Brain microvascular endothelial cell (primary cell): Measurements from ENCODE around the gene PRTN3.

Experiments used
- DNase-seq: peaks from one replicate; pipeline ENCODE4 v3.0.0-alpha.2; 2020
- H3K27ac ChIP-seq: fragments of 250-450 bp; sonication (Bioruptor Pico); 2 replicates; pipeline ENCODE4 v1.5.1; 2020; ENCODE audit warnings: mild to moderate bottlenecking, moderate library complexity
- H3K27me3 ChIP-seq: fragments of 250-450 bp; sonication (Bioruptor Pico); replicated peaks from 2 replicates; pipeline ENCODE4 v1.5.1; 2020; ENCODE audit warnings: mild to moderate bottlenecking
- H3K36me3 ChIP-seq: fragments of 250-450 bp; sonication (Bioruptor Pico); replicated peaks from 2 replicates; pipeline ENCODE4 v1.5.1; 2020; ENCODE audit warnings: mild to moderate bottlenecking
- H3K4me3 ChIP-seq: 2 replicates; pipeline ENCODE4 v1.5.1; 2011; ENCODE audit warnings: low read depth, mild to moderate bottlenecking, control low read depth, low read length, moderate library complexity
- in situ Hi-C: cut with HindIII; loops from 2 replicates; pipeline ENCODE4 v1.10.0; 2017; ENCODE audit warnings: low sequenced_read_pairs, low pct_ligation_motif_present
- TF ChIP-seq, protein P1 (sequence below): IDR thresholded peaks from 2 replicates; pipeline ENCODE4 v1.5.1; 2011; ENCODE audit warnings: low read depth, mild to moderate bottlenecking, moderate library complexity, low read length, control low read depth, inconsistent platforms; ENCODE audit errors: missing control alignments

PRTN3 gene, protein sequence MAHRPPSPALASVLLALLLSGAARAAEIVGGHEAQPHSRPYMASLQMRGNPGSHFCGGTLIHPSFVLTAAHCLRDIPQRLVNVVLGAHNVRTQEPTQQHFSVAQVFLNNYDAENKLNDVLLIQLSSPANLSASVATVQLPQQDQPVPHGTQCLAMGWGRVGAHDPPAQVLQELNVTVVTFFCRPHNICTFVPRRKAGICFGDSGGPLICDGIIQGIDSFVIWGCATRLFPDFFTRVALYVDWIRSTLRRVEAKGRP

DNA sequence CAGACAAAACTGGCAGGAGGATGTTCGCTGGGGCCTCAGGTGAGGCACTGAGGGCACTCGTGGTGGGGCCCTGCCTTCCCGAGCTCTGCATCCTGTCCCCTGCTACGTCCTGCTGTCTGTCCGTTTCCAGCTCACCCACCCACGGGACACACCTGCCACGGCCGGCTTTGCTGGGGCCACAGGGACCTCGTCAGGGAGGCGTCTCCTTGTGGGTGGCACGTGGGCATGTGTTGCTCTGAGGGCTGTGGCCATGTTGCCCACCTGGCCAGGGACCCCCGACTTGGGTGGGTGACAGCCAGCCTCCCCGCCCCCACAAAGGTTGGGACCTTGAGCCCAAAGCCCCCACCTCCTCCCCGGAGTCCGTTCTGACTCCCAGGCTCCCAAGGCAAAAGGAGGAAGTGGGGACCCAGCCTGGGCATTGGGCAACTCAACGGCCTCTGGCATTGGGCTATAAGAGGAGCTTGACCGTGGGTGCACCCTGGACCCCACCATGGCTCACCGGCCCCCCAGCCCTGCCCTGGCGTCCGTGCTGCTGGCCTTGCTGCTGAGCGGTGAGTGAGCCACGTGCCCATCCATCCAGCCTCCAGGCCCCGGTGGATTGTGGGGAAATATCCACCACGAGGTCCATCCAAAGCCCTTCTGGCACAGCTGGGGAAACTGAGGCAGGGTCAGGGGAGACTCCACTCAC lies at the start of gene PRTN3:
PRTN3 (plus strand) TSS at position 481 of the 688 bp plus-strand sequence; CDS start at position 491, 10 bp downstream.
- in situ Hi-C loops = no loop called here
- DNase-seq = no peak
- H3K36me3 ChIP-seq = no peaks in the 10 kb centered on the region
- H3K27me3 ChIP-seq = peaks cover 24% of the 10 kb centered on the region
- TF ChIP-seq, protein P1, sequence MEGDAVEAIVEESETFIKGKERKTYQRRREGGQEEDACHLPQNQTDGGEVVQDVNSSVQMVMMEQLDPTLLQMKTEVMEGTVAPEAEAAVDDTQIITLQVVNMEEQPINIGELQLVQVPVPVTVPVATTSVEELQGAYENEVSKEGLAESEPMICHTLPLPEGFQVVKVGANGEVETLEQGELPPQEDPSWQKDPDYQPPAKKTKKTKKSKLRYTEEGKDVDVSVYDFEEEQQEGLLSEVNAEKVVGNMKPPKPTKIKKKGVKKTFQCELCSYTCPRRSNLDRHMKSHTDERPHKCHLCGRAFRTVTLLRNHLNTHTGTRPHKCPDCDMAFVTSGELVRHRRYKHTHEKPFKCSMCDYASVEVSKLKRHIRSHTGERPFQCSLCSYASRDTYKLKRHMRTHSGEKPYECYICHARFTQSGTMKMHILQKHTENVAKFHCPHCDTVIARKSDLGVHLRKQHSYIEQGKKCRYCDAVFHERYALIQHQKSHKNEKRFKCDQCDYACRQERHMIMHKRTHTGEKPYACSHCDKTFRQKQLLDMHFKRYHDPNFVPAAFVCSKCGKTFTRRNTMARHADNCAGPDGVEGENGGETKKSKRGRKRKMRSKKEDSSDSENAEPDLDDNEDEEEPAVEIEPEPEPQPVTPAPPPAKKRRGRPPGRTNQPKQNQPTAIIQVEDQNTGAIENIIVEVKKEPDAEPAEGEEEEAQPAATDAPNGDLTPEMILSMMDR = no peak
- H3K4me3 ChIP-seq = no peak within 1 kb of the TSS
- no peak within 1 kb of the TSS for H3K27ac ChIP-seq

- no peak overlapping the region for H3K4me3 ChIP-seq
Observed at GRCh38 chr19:791007-791566, 49.7 kb upstream of the PRTN3 start.

GRCh38 chr19:791567-792305 lies 49.1 kb upstream of the PRTN3 start:
- H3K36me3 ChIP-seq = no peaks in the 10 kb centered on the region
- H3K27ac ChIP-seq = no peak overlapping the region
- no peaks in the 10 kb centered on the region for H3K27me3 ChIP-seq
- in situ Hi-C loops = no loop called here
- H3K4me3 ChIP-seq = no peak overlapping the region
- no peak for DNase-seq
- TF ChIP-seq, protein P1 = no peak

More at GRCh38 chr19:791007-791566, 49.7 kb upstream of the PRTN3 start:
- no peak for DNase-seq
- Histone ChIP-seq H3K27ac (no peak overlapping the region), H3K36me3 (no peaks in the 10 kb centered on the region), H3K27me3 (no peaks in the 10 kb centered on the region)
- in situ Hi-C loops = no loop called here
- TF ChIP-seq, protein P1 = no peak

DNA sequence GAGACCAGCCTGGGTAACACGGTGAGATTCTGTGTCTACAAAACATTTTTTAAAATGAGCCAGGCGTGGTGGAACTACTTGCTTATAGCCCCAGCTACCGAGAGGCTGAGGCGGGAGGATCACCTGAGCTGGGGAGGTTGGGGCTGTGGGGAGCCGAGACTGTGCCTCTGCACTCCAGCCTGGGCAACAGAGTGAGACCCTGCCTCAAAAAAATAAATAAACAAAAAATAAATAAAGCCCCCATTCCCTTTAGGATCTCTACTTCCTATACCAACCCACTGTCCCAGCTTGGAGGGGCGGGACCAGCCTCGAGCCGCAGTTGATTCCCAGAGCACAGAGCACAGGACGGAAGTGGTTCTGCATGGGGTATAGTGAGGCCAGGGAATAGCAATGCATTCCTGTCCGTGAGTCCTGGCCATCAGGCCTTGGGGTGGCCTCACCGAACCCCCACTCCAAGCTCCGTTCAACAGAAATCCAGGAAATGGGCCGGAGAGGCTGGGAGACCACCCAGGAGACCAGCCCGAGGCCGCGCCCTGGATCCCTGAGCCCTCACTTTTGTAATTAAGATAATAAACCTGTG lies 48.4 kb upstream of the PRTN3 start:
- TF ChIP-seq, protein P1 = no peak
- no peaks in the 10 kb centered on the region for H3K27me3 ChIP-seq
- no peak overlapping the region for H3K27ac ChIP-seq
- no peak for DNase-seq
- in situ Hi-C loops = no loop called here
- H3K4me3 ChIP-seq = no peak overlapping the region
- no peaks in the 10 kb centered on the region for H3K36me3 ChIP-seq

- DNase-seq = no peak
- H3K4me3 ChIP-seq = no peak overlapping the region
- H3K36me3 ChIP-seq = peaks cover 6% of the 10 kb centered on the region
- H3K27me3 ChIP-seq = no peaks in the 10 kb centered on the region
- in situ Hi-C loops = no loop called here
- H3K27ac ChIP-seq = no peak overlapping the region
- TF ChIP-seq, protein P1 = no peak
Observed at GRCh38 chr19:793806-794205, 47.0 kb upstream of the PRTN3 start.
